HT1080 (cell line): Measurements from ENCODE around the gene CTDSPL. TPM values are rescaled to one million over a fixed set of nuclear protein-coding genes. Genes with fewer than 3 reads are reported as not detected.
"Not testable (repeated sequence)": the region's sequence is repeated elsewhere in the genome, so short reads cannot be mapped to it uniquely, and the experiment has no call there.

Experiments used
- DNase-seq: peaks from one replicate; pipeline ENCODE4 v3.0.0-alpha.2; 2015; ENCODE audit warnings: low read depth
- polyA plus RNA-seq, 2 experiments: library from polyadenylated mRNA; depleted of rRNA; stranded (reverse); fragments of >200 nt; gene quantifications; 2 replicates each; pipeline ENCODE4 v1.2.3, GENCODE V29; 2015
- total RNA-seq: library from RNA; depleted of rRNA; stranded (reverse); fragments of >200 nt; shearing (Covaris generic); gene quantifications from 2 replicates; pipeline ENCODE4 v1.2.3, GENCODE V29; 2014; rRNA removed

CTDSPL gene, protein sequence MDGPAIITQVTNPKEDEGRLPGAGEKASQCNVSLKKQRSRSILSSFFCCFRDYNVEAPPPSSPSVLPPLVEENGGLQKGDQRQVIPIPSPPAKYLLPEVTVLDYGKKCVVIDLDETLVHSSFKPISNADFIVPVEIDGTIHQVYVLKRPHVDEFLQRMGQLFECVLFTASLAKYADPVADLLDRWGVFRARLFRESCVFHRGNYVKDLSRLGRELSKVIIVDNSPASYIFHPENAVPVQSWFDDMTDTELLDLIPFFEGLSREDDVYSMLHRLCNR
- total RNA-seq: 23.5 and 25.4 TPM in 2 replicates
- 18.3 and 24.7 TPM in 2 replicates for polyA plus RNA-seq (2015; cell fraction: cytosol; rRNA removed)
- polyA plus RNA-seq (2015; cell fraction: nucleus; rRNA removed): 13.3 and 16.8 TPM in 2 replicates

DNA sequence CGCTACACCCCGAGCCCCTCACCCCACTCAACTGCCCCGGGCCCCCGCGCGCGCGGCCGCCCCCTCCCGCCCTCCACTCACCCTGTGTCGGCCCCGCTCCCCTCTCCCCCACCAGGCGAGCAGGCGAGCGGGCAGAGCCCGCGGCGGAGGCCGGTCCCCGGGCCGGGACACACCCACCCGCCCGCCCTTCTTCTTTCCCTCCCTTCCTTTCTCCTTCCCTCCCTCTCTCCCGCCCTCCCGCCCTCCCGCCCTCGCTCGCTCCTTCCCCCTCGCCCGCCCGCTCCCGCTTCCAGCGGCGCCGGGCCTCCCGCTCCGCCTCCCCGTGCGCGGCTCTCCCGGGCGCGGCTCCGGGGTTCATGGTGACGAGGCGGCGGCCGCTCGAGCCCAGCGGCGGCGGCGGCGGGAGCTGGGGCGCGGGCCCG, at the start of gene CTDSPL:
CTDSPL (plus strand) TSS at position 261 of the 422 bp plus-strand sequence. CDS start 320 bp downstream, outside the sequence.
- DNase-seq: no peak

DNA sequence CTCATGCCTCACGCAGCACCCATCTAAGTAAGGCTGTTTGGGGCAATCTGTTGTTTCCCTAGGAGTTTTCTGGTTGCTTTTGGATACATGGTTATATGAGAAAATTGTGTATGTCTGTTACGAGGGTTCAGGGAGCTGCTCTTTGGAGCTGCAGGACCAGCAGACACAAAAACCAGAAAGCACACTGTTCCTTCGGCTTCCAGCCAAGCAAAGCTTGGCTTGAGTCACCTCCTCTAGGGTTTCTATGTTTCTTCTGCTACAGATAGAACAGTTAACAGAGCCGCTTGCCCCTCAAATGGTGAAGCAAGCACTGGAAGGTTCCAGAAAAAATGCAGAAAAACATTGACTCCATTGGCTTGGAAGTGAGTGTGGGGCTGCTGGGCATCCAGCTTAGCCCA, 49.2 kb upstream of the CTDSPL start:
- no peak for DNase-seq

DNA sequence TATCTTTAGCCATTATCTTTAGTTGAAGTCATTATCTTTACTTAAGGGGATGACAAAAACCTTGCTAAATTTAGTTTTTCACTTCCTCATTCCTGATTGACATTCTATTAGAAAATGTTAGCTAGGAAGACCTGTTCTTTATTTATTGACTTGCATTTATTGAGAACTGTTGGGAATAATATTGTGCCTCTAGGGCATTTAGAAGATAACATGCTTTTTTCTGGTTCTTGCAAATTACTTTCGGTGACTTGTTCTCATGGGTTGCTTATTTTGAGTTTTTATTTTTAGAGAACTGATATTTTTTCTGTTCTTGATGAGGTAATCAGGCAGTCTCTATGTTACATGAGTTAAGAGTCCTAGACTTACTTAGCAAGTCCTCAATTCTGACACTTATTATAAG, 48.3 kb upstream of the CTDSPL start:
- DNase-seq: no peak

DNA sequence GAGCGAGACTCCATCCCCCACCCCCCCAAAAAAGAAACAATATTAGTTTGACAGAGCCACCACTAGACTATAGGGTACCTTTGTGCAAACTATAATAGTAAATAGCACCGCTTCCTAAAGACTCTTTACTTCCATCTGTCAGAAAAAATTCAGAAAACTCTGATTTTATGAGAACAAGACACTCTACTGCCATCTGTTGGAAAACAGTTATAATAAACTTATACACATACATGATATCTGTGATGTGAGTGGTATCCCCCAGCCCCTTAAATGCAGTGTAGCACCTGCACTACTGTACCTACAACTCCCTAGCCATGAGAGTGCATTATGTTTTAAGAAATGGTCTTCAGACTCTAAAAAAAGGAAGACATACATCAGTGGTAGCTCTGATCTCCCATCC, 47.1 kb upstream of the CTDSPL start:
- DNase-seq: no peak

DNA sequence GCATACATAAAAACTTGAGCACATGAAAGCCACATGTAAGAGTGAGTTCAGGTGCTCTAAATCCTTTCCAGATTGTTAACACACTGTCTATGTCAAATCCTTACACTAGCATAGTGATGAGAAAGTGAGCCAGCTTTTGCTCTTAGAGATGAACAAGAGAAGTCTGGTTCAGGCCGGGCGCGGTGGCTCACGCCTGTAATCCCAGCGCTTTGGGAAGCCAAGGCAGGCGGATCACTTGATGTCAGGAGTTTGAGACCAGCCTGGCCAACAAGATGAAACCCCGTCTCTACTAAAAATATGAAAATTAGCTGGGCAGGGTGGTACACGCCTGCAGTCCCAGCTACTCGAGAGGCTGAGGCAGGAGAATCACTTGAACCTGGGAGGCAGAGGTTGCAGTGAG, 46.5 kb upstream of the CTDSPL start:
- not testable (repeated sequence) for DNase-seq

DNA sequence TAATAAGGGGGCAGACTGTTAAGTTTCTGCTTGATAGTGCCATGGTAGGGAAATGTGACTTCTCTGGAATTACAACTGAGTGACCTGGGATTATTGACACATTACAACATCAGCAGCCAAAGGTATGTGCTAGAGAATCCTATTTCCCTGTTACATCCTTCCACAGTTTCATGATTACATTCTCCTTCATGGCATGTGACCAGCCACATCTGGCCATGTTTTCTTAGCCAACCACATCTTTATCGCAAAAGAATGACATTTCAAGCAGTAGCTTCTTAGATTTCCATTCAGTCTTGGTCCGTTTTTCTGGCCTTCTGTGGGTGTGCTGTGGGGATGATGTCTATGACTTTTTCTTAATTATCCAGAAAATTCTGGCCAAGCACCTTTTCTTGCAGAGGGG, 45.4 kb upstream of the CTDSPL start:
- DNase-seq: no peak

DNA sequence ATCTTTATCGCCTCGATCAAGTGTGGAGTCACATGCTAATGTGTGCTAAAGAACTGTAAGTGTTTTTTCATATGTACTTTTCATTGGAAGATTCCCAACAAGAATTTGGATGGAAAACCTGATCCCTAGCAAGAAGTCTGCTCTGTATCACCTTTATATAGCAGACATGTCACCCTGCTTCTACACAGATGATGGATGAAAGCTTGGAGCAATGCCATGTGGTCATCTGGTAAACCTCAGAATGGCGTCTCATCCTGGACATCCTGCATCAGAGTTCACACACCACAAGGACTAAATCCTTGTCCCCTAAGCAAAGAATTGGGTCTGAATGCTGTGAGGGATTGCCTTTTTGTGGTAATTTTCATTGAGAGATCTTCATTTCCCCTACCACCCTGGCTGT, 42.1 kb upstream of the CTDSPL start:
- DNase-seq: peak; percentile 28

DNA sequence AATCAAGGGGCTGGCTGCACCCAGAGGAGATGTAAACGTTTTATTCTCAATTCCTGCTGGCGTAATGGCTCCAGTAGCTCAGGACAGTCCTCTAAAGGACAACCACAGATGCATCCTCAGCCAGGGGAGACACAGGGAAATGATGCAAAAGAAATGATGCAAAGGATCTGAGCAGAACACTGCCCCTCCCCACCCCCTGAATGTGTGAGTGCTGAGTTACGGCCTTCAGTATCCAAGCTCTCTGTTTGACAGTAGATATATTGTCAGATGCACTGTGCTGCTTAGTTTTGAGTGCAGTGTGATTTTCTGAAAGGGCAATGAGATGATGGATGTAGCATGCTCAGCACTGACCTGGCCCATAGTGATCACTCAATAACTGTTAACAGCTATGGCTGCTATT, 41.4 kb upstream of the CTDSPL start:
- DNase-seq: no peak

DNA sequence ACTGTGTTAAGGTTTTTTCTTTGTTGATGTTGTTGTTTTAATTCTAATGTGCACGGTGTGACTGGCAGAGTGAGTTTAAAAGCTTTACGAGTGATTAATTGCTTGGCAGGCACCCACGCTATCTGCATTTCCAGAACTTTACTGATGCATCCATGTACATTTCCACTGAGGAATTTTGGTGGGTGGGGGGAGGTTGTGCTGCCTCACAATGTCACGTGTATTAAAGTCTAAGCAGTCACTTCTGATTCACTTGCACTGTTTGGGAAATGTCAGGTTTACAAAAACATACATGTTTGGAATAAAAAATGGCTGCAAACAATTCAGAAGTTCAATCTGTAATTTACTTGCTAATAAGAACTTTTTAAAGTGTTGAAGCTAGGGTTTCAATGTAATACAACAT, 38.5 kb upstream of the CTDSPL start:
- DNase-seq: no peak

DNA sequence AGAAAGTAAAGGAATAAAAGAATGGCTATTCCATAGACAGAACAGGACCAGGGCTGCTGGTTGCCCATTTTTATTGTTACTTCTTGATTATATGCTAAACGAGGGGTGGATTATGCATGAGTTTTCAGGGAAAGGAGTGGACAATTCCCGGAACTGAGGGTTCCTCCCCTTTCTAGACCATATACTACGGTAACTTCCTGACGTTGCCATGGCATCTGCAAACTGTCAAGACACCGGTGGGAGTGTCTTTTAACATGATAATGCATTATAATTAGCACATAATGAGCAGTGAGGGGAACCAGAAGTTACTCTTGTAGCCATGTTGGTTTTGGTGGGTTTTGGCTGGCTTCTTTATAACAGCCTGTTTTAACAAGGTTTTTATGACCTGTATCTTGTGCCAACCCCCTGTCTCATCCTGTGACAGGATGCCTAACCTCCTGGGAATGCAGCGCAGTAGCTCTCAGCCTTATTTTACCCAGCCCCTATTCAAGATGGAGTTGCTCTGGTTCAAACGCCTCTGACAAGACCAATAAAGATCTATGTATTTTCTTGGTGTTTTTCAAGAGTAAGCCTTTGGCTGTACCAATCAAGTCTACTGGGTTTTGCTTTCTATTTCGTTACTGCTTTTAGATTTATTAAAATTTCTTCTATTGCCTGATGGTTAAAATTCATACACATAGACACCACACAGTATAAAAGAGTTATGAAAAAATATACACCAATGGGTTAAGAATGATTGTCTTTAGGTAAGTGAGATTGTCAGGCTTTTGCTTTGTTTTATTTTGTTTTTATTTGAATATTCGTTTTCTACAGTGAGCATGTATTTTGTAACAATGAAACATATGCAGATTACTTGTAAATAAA, 37.4 kb upstream of the CTDSPL start:
- no peak for DNase-seq

DNA sequence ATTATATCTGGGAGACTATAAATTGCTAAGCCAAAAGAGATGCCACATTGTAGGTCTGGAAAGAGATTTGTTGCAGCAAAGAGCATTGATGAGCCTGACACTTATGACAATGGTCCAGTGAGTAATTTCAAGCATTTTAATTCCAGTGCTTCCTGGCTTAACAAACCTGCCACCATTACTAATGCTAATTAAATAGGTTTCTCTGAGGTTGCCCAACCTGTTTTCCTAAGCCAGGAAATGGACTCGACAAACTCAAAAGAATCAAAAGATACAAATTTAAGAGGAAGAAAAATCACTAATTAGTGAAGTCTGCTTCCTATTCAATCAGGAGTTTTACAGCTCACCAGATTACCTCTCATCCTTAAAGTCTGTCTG, 36.7 kb upstream of the CTDSPL start:
- no peak for DNase-seq

DNA sequence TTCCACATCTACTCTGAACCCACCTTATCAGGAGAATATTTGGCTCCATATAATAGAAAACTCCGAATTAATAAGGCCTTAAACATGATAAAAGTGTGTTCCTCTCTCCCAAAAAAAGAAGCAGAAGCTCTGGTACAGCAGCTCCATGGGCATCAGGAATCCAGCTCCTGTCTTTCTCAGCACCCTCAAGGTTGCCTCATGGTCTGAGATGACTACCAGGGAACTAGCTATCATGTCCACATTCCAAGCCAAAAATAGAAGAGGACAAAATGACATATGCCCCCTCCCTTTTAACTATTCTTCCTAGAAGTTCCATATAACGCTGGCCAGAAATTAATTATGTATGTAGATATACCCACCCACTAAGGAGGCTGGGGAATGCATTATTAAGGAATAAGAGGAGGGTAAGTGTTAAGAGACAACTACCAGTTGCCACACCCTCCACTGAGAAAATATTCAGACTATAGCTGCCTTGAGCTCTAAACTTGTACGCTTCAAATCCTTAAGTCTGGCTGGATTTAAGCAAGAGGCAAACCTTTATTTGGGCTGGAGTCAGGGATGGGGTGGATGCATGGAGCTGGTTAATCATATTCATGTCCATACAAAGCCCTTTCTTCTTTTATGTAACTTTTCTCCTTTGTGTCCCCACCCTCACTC, 35.8 kb upstream of the CTDSPL start:
- no peak for DNase-seq

DNA sequence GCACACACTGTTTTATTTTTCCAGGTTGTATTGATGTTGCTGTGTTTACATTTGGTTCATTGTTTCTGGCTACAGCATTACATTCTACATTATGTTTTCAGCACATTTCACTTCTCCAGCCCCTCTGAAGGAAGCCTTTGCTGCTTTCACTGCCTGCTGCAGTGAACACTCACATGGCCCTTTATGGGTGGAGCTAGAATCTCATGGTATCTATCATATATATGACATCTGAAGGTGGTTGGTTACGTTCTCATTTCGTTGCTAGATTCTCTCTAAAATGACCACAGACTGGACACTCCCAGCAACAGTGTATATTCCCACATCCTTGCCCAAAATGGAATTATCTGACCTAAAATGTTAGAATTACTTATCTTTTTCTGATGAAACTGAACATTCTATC, 35.2 kb upstream of the CTDSPL start:
- no peak for DNase-seq

DNA sequence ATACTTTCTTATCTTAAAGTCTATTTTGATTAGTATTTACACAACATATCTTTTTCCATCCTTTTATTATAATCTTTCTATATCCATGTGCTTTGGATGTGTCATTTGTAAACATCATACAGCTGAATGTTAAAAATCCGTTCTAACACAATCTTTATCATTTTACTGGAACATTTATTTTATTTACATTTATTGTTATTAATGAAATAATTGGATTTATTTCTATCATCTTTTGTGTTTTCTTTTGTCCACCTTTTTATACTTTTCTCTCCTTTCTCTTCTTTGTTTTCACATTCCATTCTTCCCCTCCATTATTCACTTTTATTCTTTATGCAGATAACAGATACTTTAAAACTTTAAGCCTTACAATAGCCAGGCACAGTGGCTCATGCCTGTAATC, 34.7 kb upstream of the CTDSPL start:
- no peak for DNase-seq

DNA sequence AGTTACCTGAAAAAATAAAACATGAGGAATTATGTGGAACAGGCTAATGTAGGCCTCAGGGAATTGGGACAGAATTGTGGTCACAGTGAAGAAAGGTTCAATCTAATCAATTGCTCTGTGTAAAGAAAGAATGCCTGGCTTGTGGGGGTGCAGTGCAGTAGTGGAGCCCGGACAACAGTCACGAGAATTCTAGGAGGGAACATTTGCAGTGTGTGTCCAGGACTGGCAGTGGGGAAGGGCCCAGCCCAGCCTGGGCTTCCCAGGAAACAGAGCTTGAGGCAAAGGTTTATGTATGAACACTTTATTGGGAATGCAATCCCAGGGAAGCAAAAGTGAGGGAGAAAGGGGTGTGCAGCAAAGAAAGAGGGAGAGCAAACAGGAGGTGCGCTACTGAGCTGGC, 29.2 kb upstream of the CTDSPL start:
- DNase-seq: no peak

DNA sequence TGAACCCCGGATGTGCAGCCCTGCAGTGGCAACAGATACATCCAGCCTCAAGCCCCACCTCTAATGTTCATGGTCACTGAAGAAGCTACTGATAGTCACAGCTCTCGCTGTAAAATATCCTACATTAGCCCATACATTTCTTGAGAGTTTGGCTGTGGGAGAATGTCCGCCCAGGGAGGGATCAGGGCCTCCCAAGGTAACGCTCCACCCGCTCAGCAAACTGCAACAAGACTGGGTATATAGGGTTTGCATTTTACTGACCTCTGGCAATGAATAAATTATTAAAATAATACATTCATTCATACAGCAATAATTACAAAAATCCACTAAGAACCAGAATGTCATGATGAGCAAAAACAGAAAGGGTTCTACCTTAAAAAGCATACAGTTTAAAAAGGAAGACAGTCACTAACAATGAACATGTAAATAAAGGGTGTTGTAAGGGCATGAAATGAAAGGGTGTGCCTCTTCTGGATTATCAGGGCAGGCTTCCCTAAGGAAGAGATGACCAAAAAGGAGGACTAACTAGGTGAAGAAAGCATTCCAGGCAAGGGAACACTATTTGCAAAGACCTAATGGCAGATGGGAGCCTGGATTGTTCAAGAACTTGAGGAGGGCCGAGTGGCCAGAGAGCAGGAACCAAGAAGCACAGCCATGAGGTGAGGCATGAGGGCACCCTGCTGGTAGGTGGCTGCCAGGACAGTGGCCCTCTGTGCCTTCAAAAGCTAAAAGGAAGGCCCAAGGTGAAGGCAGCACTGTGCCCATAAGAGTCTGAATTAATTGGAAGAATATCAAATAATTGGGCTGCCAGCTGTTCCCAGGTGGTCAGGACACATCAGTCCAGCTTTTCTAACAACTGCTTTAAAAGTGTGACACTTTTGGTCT, 28.1 kb upstream of the CTDSPL start:
- DNase-seq: no peak

DNA sequence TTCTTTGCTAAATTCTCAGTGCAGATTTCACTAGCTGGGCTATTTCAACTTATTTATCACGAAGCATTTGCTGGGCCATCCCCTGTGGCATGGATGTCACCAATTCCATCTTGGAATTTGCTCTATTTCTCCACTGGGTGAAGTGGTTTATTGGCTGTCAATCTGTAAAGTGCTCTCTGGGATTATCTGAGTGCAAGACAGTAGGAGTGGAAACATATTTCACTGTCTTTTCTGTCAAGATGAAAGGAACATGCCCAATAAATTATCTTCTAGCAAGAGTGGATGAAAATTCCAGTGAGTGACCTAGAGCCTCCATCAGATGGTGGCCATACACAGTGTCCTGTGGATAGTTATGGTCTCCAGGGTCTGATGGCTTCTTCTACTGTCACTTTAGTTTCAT, 25.1 kb upstream of the CTDSPL start:
- DNase-seq: no peak

DNA sequence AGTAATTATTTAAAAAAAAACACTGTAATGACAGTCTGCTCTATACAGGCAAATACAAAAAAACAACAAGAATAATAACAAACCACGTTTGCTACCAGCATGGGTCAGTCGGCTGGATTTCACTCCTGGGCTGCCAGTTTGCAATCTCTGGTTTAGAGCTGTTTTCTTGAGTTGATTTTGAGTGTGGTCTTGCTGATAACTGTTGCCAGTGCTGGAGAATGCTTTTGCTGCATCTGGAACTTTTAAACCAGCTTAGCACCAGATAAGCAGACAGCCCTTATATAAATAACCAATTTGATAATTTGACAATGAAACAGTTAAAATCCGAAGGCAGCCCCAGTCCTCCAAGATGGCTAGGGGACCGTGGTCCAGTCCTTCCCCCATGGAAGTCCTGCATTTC, 14.0 kb upstream of the CTDSPL start:
- no peak for DNase-seq

DNA sequence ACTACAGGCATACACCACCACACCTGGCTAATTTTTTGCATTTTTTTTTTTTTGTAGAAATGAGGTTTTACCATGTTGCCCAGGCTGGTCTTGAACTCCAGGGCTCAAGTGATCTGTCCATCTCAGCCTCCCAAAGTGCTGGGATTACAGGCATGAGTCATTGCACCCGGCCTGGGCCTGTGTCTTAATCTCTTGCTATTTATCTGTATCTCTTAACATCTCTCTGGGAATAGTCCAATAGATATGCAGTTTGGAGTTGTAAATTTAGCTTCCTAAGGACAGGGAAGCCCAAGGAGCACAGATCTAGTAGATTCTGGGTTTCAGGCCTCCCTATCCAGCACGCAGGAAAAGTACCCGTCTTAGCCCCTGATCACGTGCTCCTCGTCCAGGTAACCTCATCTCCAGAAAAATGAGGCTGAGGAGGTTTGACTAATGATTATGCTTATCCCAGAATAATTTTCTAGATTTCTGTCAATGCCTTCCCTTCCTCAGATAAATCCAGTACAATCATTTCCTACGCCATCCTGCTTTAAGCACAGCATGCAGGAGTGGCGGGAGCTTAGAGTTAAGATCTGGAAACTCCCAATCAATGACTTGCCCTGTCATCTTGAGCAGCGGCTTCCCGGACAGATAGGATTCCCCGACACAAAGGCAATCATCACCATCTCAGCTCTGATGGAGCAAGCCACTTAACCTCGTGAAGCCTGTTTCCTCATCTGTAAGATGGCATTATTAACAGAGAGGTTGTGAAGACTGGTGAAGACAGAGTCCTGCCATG, 12.3 kb upstream of the CTDSPL start:
- DNase-seq: no peak

DNA sequence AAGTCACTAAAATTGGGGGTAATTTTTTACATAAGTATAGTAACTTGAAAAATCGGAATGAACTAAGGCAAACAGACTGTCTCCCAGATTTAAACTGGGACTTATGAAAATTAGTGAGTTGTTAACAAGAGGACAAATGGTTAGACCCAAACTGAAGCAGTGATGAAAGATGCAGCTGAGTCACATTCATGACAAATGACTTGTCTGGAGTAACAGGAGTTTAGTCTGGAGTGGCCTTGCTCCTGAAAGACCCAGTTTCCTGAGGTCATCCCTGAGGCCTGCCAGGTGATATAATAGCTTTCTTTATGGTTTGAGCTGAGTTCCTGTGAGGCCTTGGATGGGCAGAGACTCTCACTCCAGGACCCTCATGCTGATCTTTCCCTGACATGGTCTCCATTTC, 9.6 kb upstream of the CTDSPL start:
- peak; percentile 56 for DNase-seq
